GM12801 (cell line): ENCODE results near the gene ZNF318.

Experiments used
- CTCF ChIP-seq: IDR thresholded peaks from one replicate; pipeline ENCODE4 v1.5.1; 2011; ENCODE audit warnings: control low read depth; ENCODE audit not compliant: insufficient read length; ENCODE audit errors: extremely low read depth

Gene ZNF318

GRCh38 chr6:43286456-43286979 lies 82.9 kb downstream of the ZNF318 start:
- TF ChIP-seq CTCF = no peak
